IMR-90 (cell line): ENCODE data around the gene TXK. TPM values are rescaled to one million over a fixed set of nuclear protein-coding genes. Genes with fewer than 3 reads are reported as not detected.

Experiments used
- ATAC-seq: fragments of 200-7000 bp; cut with Tn5 transposase; 2 replicates; pipeline ENCODE4 v1.9.1; 2020; ENCODE audit warnings: low read depth, mild to moderate bottlenecking, moderate library complexity
- BruUV-seq: library from RNA; stranded (reverse); fragments of 400-500 nt; replicated peaks from 2 replicates; lab custom pipeline; 2021; lab: Mats Ljungman, UMichigan
- CTCF ChIA-PET: fragments of 300-600 bp; formaldehyde crosslinking; extraction: SDS; loops from one replicate; lab custom pipeline; 2021; ENCODE audit warnings: antibody characterized with exemption; lab: Yijun Ruan, JAX
- POLR2A ChIA-PET: fragments of 300-600 bp; sonication (Branson Sonifier 250); formaldehyde crosslinking; loops from one replicate; lab custom pipeline; 2022; ENCODE audit warnings: antibody characterized with exemption; ENCODE audit not compliant: unreplicated experiment; lab: Charles Lee
- DNase-seq: peaks from one replicate; pipeline ENCODE4 v3.0.0; 2013
- H2AFZ ChIP-seq: replicated peaks from 2 replicates; pipeline ENCODE3; 2013; ENCODE audit warnings: low read length, mild to moderate bottlenecking; ENCODE audit not compliant: poor library complexity
- H2AK5ac ChIP-seq: 2 replicates; pipeline ENCODE4 v1.6.1; 2013; ENCODE audit warnings: low read depth, low read length, inconsistent platforms
- H2AK9ac ChIP-seq: replicated peaks from 2 replicates; pipeline ENCODE3; 2013; ENCODE audit warnings: mild to moderate bottlenecking, low read depth, low read length, moderate library complexity; ENCODE audit not compliant: poor library complexity
- H2BK120ac ChIP-seq: 2 replicates; pipeline ENCODE4 v1.6.1; 2013; ENCODE audit warnings: low read depth, low read length, inconsistent platforms
- H2BK15ac ChIP-seq: 3 replicates; pipeline ENCODE4 v1.6.1; 2013; ENCODE audit warnings: low read depth, low read length, inconsistent platforms
- H2BK20ac ChIP-seq: 2 replicates; pipeline ENCODE4 v1.6.1; 2013; ENCODE audit warnings: low read depth, mild to moderate bottlenecking, inconsistent platforms, low read length, moderate library complexity
- H2BK5ac ChIP-seq: 2 replicates; pipeline ENCODE4 v1.6.1; 2013; ENCODE audit warnings: mild to moderate bottlenecking, low read depth, low read length, inconsistent platforms; ENCODE audit not compliant: poor library complexity, severe bottlenecking
- H3K14ac ChIP-seq: replicated peaks from 2 replicates; pipeline ENCODE4 v1.6.1; 2013; ENCODE audit warnings: low read depth, low read length, inconsistent platforms
- H3K18ac ChIP-seq: 2 replicates; pipeline ENCODE4 v1.6.1; 2013; ENCODE audit warnings: low read depth, low read length, control low read depth
- H3K23ac ChIP-seq: 2 replicates; pipeline ENCODE4 v1.6.1; 2013; ENCODE audit warnings: low read depth, low read length, inconsistent platforms
- H3K27ac ChIP-seq: 2 replicates; pipeline ENCODE4 v1.5.1; 2013; ENCODE audit warnings: mild to moderate bottlenecking, control low read depth, low read length; ENCODE audit not compliant: insufficient read depth
- H3K27me3 ChIP-seq: 2 replicates; pipeline ENCODE4 v1.6.1; 2013; ENCODE audit warnings: low read length; ENCODE audit not compliant: control insufficient read depth, insufficient read depth
- H3K36me3 ChIP-seq: 2 replicates; pipeline ENCODE4 v1.6.1; 2013; ENCODE audit warnings: low read length, mixed read lengths; ENCODE audit not compliant: control insufficient read depth, insufficient read depth
- H3K4ac ChIP-seq: 2 replicates; pipeline ENCODE4 v1.6.1; 2013; ENCODE audit warnings: low read depth, low read length, inconsistent platforms
- H3K4me1 ChIP-seq: 2 replicates; pipeline ENCODE4 v1.6.1; 2013; ENCODE audit warnings: low read length, mixed read lengths; ENCODE audit not compliant: control insufficient read depth, insufficient read depth
- H3K4me2 ChIP-seq: 2 replicates; pipeline ENCODE4 v1.6.1; 2013; ENCODE audit warnings: low read depth, mild to moderate bottlenecking, control low read depth, low read length, moderate library complexity
- H3K4me3 ChIP-seq: 2 replicates; pipeline ENCODE4 v1.5.1; 2013; ENCODE audit warnings: low read depth, mild to moderate bottlenecking, control low read depth, low read length, moderate library complexity; ENCODE audit not compliant: insufficient read depth
- H3K56ac ChIP-seq: 2 replicates; pipeline ENCODE4 v1.6.1; 2013; ENCODE audit warnings: low read length, inconsistent platforms; ENCODE audit not compliant: insufficient read depth; ENCODE audit errors: extremely low read depth
- H3K79me1 ChIP-seq, 2 experiments: 2 replicates each; pipeline ENCODE4 v1.6.1; 2013; ENCODE audit warnings: low read length in 2 of 2, inconsistent platforms in 1 of 2, low read depth in 1 of 2
- H3K9ac ChIP-seq: 2 replicates; pipeline ENCODE4 v1.6.1; 2013; ENCODE audit warnings: low read depth, low read length, control low read depth
- H3K9me1 ChIP-seq: 2 replicates; pipeline ENCODE4 v1.6.1; 2013; ENCODE audit warnings: low read length, inconsistent platforms; ENCODE audit not compliant: insufficient read depth
- H3K9me3 ChIP-seq: 2 replicates; pipeline ENCODE4 v1.6.1; 2013; ENCODE audit warnings: low read length; ENCODE audit not compliant: control insufficient read depth, insufficient read depth
- H4K20me1 ChIP-seq: 2 replicates; pipeline ENCODE4 v1.6.1; 2013; ENCODE audit warnings: low read length, inconsistent platforms; ENCODE audit not compliant: insufficient read depth
- H4K5ac ChIP-seq: 2 replicates; pipeline ENCODE4 v1.6.1; 2013; ENCODE audit warnings: mild to moderate bottlenecking, low read depth, low read length, control low read depth
- H4K8ac ChIP-seq, 2 experiments: 2 replicates each; pipeline ENCODE4 v1.6.1; 2013; ENCODE audit warnings: low read depth in 2 of 2, low read length in 2 of 2, control low read depth in 1 of 2, inconsistent platforms in 1 of 2
- H4K91ac ChIP-seq: 2 replicates; pipeline ENCODE4 v1.6.1; 2013; ENCODE audit warnings: low read depth, low read length, inconsistent platforms; ENCODE audit not compliant: insufficient read depth
- BHLHE40 ChIP-seq: fragments of 150-350 bp; IDR thresholded peaks from 2 replicates; pipeline ENCODE4 v1.6.1; 2016; ENCODE audit warnings: mild to moderate bottlenecking, low read depth, low read length
- CEBPB ChIP-seq: IDR thresholded peaks from 2 replicates; pipeline ENCODE4 v1.6.1; 2012; ENCODE audit warnings: low read depth, low read length, improper control_type of control experiment
- CHD1 ChIP-seq: IDR thresholded peaks from 2 replicates; pipeline ENCODE4 v1.6.1; 2012; ENCODE audit warnings: low read depth, low read length, improper control_type of control experiment
- FOS ChIP-seq: fragments of 150-350 bp; IDR thresholded peaks from 2 replicates; pipeline ENCODE4 v1.6.1; 2016; ENCODE audit warnings: low read depth, low read length
- MAFK ChIP-seq: IDR thresholded peaks from 2 replicates; pipeline ENCODE4 v1.6.1; 2012; ENCODE audit warnings: low read depth, low read length, improper control_type of control experiment
- MAZ ChIP-seq: IDR thresholded peaks from 2 replicates; pipeline ENCODE4 v1.6.1; 2012; ENCODE audit warnings: low read depth, mild to moderate bottlenecking, low read length, improper control_type of control experiment, moderate library complexity, borderline replicate concordance
- MXI1 ChIP-seq: IDR thresholded peaks from 2 replicates; pipeline ENCODE4 v1.6.1; 2012; ENCODE audit warnings: low read depth, mild to moderate bottlenecking, low read length, moderate library complexity, borderline replicate concordance
- NFE2L2 ChIP-seq: fragments of 150-350 bp; IDR thresholded peaks from 2 replicates; pipeline ENCODE4 v1.6.1; 2016; ENCODE audit warnings: low read depth, mild to moderate bottlenecking, low read length
- POLR2A ChIP-seq: IDR thresholded peaks from 2 replicates; pipeline ENCODE4 v1.6.1; 2012; ENCODE audit warnings: mild to moderate bottlenecking, low read depth, low read length
- RAD21 ChIP-seq: IDR thresholded peaks from 2 replicates; pipeline ENCODE4 v1.6.1; 2012; ENCODE audit warnings: low read length, improper control_type of control experiment
- RCOR1 ChIP-seq: IDR thresholded peaks from 2 replicates; pipeline ENCODE4 v1.6.1; 2012; ENCODE audit warnings: mild to moderate bottlenecking, low read length, improper control_type of control experiment; ENCODE audit not compliant: insufficient replicate concordance
- RFX5 ChIP-seq: IDR thresholded peaks from 2 replicates; pipeline ENCODE4 v1.8.0; 2012; ENCODE audit warnings: low read depth, mild to moderate bottlenecking, low read length, moderate library complexity
- SMC3 ChIP-seq: fragments of 150-350 bp; IDR thresholded peaks from 2 replicates; pipeline ENCODE4 v1.6.1; 2016; ENCODE audit warnings: low read depth, mild to moderate bottlenecking, antibody characterized with exemption, low read length, moderate library complexity
- WGBS, 2 experiments: methylation state at CpG; one replicate each; pipeline versions ENCODE4 v1.1.5 to v1.1.7; 2013; ENCODE audit warnings: missing lambda C conversion rate in 2 of 2; ENCODE audit not compliant: insufficient read length in 1 of 2; ENCODE audit errors: extremely low coverage in 2 of 2; 5-methylcytosine and 5-hydroxymethylcytosine counted together
- dilution Hi-C: fragments of 300-500 bp; cut with HindIII; formaldehyde crosslinking; loops from one replicate; pipeline ENCODE4 v1.14.3; 2018; ENCODE audit warnings: low sequenced_read_pairs; ENCODE audit not compliant: unreplicated experiment
- in situ Hi-C: fragments of 300-500 bp; cut with MboI; formaldehyde crosslinking; loops from 3 replicates; pipeline ENCODE4 v1.14.3; 2019; ENCODE audit warnings: low sequenced_read_pairs, inconsistent platforms, mixed read lengths
- intact Hi-C: fragments of 100-400 bp; cut with micrococcal nuclease; formaldehyde crosslinking; loops from 2 replicates; pipeline ENCODE4 v1.10.0; 2022
- polyA plus RNA-seq, 3 experiments: library from polyadenylated mRNA; depleted of rRNA; stranded (reverse); fragments of >200 nt; gene quantifications; 2 replicates each; pipeline ENCODE4 v1.2.3, GENCODE V29; 2012; ENCODE audit warnings: low replicate concordance in 1 of 3
- total RNA-seq: library from RNA; depleted of rRNA; stranded (reverse); fragments of >200 nt; gene quantifications from 2 replicates; pipeline ENCODE4 v1.2.3, GENCODE V29; 2012
- TF ChIP-seq, protein P1 (sequence below): conservative IDR thresholded peaks from 2 replicates; pipeline ENCODE4 v1.5.1; 2012; ENCODE audit warnings: mild to moderate bottlenecking, low read depth, low read length, improper control_type of control experiment
- TF ChIP-seq, protein P2 (sequence below): fragments of 150-350 bp; IDR thresholded peaks from 2 replicates; pipeline ENCODE4 v1.6.1; 2017; ENCODE audit warnings: mild to moderate bottlenecking, antibody characterized with exemption, low read length, low read depth
- TF ChIP-seq, protein P3 (sequence below): fragments of 150-350 bp; IDR thresholded peaks from 2 replicates; pipeline ENCODE4 v1.6.1; 2016; ENCODE audit warnings: low read depth, mild to moderate bottlenecking, low read length, moderate library complexity, borderline replicate concordance

TXK gene
- total and polyA plus RNA-seq, 2 of the 4 experiments (the other 2 are of a cell fraction) = not detected

- Histone ChIP-seq H3K9me3 (no peaks in the 10 kb centered on the region), H3K4ac (no peak overlapping the region), H3K18ac (no peak overlapping the region), H3K27ac (no peak overlapping the region), H2AFZ (no peak overlapping the region), H3K23ac (no peak overlapping the region), H4K8ac (no peak overlapping the region), H2AK5ac (no peak overlapping the region), H3K4me3 (no peak overlapping the region), H2BK15ac (no peak overlapping the region), H4K91ac (no peak overlapping the region), H2BK120ac (no peak overlapping the region), H3K79me1 (no peaks in the 10 kb centered on the region), H3K36me3 (no peaks in the 10 kb centered on the region), H2AK9ac (no peak overlapping the region), H3K56ac (no peak overlapping the region), H3K9me1 (no peaks in the 10 kb centered on the region), H4K5ac (no peak overlapping the region), H3K4me2 (no peak overlapping the region), H3K14ac (no peak overlapping the region), H3K9ac (no peak overlapping the region), H2BK5ac (no peak overlapping the region), H2BK20ac (no peak overlapping the region), H3K27me3 (peaks cover 6% of the 10 kb centered on the region), H4K20me1 (no peaks in the 10 kb centered on the region), H3K4me1 (no peaks in the 10 kb centered on the region)
- TF ChIP-seq, protein P1, sequence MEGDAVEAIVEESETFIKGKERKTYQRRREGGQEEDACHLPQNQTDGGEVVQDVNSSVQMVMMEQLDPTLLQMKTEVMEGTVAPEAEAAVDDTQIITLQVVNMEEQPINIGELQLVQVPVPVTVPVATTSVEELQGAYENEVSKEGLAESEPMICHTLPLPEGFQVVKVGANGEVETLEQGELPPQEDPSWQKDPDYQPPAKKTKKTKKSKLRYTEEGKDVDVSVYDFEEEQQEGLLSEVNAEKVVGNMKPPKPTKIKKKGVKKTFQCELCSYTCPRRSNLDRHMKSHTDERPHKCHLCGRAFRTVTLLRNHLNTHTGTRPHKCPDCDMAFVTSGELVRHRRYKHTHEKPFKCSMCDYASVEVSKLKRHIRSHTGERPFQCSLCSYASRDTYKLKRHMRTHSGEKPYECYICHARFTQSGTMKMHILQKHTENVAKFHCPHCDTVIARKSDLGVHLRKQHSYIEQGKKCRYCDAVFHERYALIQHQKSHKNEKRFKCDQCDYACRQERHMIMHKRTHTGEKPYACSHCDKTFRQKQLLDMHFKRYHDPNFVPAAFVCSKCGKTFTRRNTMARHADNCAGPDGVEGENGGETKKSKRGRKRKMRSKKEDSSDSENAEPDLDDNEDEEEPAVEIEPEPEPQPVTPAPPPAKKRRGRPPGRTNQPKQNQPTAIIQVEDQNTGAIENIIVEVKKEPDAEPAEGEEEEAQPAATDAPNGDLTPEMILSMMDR = no peak
- TF ChIP-seq, protein P2, sequence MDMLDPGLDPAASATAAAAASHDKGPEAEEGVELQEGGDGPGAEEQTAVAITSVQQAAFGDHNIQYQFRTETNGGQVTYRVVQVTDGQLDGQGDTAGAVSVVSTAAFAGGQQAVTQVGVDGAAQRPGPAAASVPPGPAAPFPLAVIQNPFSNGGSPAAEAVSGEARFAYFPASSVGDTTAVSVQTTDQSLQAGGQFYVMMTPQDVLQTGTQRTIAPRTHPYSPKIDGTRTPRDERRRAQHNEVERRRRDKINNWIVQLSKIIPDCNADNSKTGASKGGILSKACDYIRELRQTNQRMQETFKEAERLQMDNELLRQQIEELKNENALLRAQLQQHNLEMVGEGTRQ = no peak
- TF ChIP-seq SMC3 (no peak), NFE2L2 (no peak), BHLHE40 (no peak), CHD1 (no peak), CEBPB (no peak), MAFK (no peak), MAZ (no peak), RAD21 (no peak), FOS (no peak), POLR2A (no peak), MXI1 (no peak), RCOR1 (no peak), RFX5 (no peak)
- TF ChIP-seq, protein P3, sequence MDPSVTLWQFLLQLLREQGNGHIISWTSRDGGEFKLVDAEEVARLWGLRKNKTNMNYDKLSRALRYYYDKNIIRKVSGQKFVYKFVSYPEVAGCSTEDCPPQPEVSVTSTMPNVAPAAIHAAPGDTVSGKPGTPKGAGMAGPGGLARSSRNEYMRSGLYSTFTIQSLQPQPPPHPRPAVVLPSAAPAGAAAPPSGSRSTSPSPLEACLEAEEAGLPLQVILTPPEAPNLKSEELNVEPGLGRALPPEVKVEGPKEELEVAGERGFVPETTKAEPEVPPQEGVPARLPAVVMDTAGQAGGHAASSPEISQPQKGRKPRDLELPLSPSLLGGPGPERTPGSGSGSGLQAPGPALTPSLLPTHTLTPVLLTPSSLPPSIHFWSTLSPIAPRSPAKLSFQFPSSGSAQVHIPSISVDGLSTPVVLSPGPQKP = no peak
- no peak for DNase-seq
- in situ Hi-C loops (no loop called here), dilution Hi-C loops (no loop called here), intact Hi-C loops (no loop called here)
- no peak for ATAC-seq
- POLR2A ChIA-PET = no interaction called here
- BruUV-seq = no TSS peak
- CTCF ChIA-PET = interaction anchor here (0.6 to 0.7 kb wide), 3 partner anchors 132 to 684 kb away, joined by 4 to 5 read pairs (median 5); no protein-coding TSS in a partner anchor
- no CpG with 5 or more reads among the region's 13 CpGs for WGBS, 2 experiments
Measured at GRCh38 chr4:48120132-48120531, 13.9 kb downstream of the TXK start.
